ENCODE measurements around the gene ASB15.

ASB15 gene

GRCh38 chr7:123658023-123658422, 56.4 kb downstream of the ASB15 start:
- Histone ChIP-seq H4K20me1 (ENCODE audit: insufficient read depth, low read length, poor library complexity, severe bottlenecking) (no peaks in the 10 kb centered on the region), H3K9me3 (ENCODE audit: insufficient read depth, low read depth, low read length) (no peaks in the 10 kb centered on the region), H3K27me3 (ENCODE audit: insufficient read depth, low read length, poor library complexity, severe bottlenecking) (no peaks in the 10 kb centered on the region), H3K4me2 (ENCODE audit: low read depth, low read length, poor library complexity, severe bottlenecking) (no peak overlapping the region), H3K4me1 (ENCODE audit: insufficient read depth, low read length, poor library complexity, severe bottlenecking) (no peaks in the 10 kb centered on the region), H3K9me2 (replicated peaks; ENCODE audit: low read depth, low read length) (no peaks in the 10 kb centered on the region), H3K4me3 (ENCODE audit: low read length, poor library complexity, severe bottlenecking) (no peak overlapping the region), H3K36me3 (ENCODE audit: insufficient read depth, low read length) (no peaks in the 10 kb centered on the region), H3K9ac (ENCODE audit: low read depth, low read length, poor library complexity, severe bottlenecking) (no peak overlapping the region), H3F3A (ENCODE audit: low read depth) (no peaks in the 10 kb centered on the region), H3K79me2 (ENCODE audit: insufficient read depth, low read length) (no peaks in the 10 kb centered on the region), H2AFZ (ENCODE audit: low read length) (no peak overlapping the region)
- TF ChIP-seq, protein P1, sequence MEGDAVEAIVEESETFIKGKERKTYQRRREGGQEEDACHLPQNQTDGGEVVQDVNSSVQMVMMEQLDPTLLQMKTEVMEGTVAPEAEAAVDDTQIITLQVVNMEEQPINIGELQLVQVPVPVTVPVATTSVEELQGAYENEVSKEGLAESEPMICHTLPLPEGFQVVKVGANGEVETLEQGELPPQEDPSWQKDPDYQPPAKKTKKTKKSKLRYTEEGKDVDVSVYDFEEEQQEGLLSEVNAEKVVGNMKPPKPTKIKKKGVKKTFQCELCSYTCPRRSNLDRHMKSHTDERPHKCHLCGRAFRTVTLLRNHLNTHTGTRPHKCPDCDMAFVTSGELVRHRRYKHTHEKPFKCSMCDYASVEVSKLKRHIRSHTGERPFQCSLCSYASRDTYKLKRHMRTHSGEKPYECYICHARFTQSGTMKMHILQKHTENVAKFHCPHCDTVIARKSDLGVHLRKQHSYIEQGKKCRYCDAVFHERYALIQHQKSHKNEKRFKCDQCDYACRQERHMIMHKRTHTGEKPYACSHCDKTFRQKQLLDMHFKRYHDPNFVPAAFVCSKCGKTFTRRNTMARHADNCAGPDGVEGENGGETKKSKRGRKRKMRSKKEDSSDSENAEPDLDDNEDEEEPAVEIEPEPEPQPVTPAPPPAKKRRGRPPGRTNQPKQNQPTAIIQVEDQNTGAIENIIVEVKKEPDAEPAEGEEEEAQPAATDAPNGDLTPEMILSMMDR (conservative IDR thresholded peaks at IDR 0.05; ENCODE audit: low read length) = no peak
- TF ChIP-seq EZH2phosphoT487 (IDR thresholded peaks at IDR 0.05; ENCODE audit: borderline replicate concordance) = no peak

DNA sequence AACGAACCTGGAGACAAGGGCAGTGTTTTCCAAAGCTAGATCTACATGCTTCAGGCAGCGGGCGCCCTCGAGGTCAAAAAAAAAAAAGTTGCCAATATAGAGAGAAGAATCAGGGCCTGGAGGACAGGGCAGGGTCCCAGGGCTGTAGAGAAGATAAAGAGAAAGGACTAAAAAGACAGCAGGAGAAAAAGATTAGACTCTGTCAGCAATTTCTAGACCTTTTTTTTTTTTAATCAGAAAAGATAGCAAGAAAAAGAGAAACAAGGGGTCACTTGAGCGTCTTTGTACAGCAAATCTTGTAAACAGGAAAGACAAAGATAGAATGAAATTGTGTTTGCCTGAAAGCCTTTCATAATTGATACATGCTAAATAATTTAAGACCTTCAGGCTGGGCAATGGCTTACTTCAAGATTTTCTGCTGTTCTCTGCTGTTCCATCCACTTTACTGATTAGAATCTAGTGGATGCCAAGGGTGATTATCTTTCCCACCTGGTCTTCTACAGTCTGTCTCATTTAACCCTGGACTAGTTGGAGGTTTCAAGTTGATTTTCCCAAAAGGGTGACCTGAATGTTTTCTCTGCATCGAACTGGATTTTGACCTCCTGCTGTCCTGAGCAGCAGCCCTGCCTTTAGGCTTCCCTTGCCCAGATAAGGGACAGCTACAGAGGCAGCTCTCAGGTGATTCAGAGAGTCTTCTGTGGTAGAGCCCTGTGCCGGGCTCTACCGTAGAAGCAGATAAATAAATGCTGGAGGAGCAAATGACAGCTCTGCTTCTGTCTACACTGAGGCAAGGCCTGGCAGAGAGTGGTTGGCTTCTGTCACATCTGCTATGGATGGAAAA, 59.1 kb downstream of the ASB15 start:
- Histone ChIP-seq H3K4me1 (ENCODE audit: insufficient read depth, low read length, poor library complexity, severe bottlenecking) (no peaks in the 10 kb centered on the region), H3F3A (ENCODE audit: low read depth) (no peaks in the 10 kb centered on the region), H3K9ac (ENCODE audit: low read depth, low read length, poor library complexity, severe bottlenecking) (no peak overlapping the region), H3K79me2 (ENCODE audit: insufficient read depth, low read length) (no peaks in the 10 kb centered on the region), H3K4me2 (ENCODE audit: low read depth, low read length, poor library complexity, severe bottlenecking) (no peak overlapping the region), H4K20me1 (ENCODE audit: insufficient read depth, low read length, poor library complexity, severe bottlenecking) (no peaks in the 10 kb centered on the region), H2AFZ (ENCODE audit: low read length) (no peak overlapping the region), H3K9me3 (ENCODE audit: insufficient read depth, low read depth, low read length) (no peaks in the 10 kb centered on the region), H3K9me2 (replicated peaks; ENCODE audit: low read depth, low read length) (no peaks in the 10 kb centered on the region), H3K27me3 (ENCODE audit: insufficient read depth, low read length, poor library complexity, severe bottlenecking) (peaks cover 4% of the 10 kb centered on the region), H3K4me3 (ENCODE audit: low read length, poor library complexity, severe bottlenecking) (no peak overlapping the region), H3K36me3 (ENCODE audit: insufficient read depth, low read length) (no peaks in the 10 kb centered on the region)
- no peak for TF ChIP-seq EZH2phosphoT487 (IDR thresholded peaks at IDR 0.05; ENCODE audit: borderline replicate concordance)
- TF ChIP-seq, protein P1 (conservative IDR thresholded peaks at IDR 0.05; ENCODE audit: low read length) = no peak

GRCh38 chr7:123661765-123662164, 60.1 kb downstream of the ASB15 start:
- Histone ChIP-seq H3K79me2 (ENCODE audit: insufficient read depth, low read length) (no peaks in the 10 kb centered on the region), H3K4me1 (ENCODE audit: insufficient read depth, low read length, poor library complexity, severe bottlenecking) (no peaks in the 10 kb centered on the region), H3K4me2 (ENCODE audit: low read depth, low read length, poor library complexity, severe bottlenecking) (no peak overlapping the region), H2AFZ (ENCODE audit: low read length) (no peak overlapping the region), H3K9me3 (ENCODE audit: insufficient read depth, low read depth, low read length) (no peaks in the 10 kb centered on the region), H3K9ac (ENCODE audit: low read depth, low read length, poor library complexity, severe bottlenecking) (no peak overlapping the region), H3K36me3 (ENCODE audit: insufficient read depth, low read length) (no peaks in the 10 kb centered on the region), H3K27me3 (ENCODE audit: insufficient read depth, low read length, poor library complexity, severe bottlenecking) (peaks cover 4% of the 10 kb centered on the region), H3K9me2 (replicated peaks; ENCODE audit: low read depth, low read length) (no peaks in the 10 kb centered on the region), H4K20me1 (ENCODE audit: insufficient read depth, low read length, poor library complexity, severe bottlenecking) (no peaks in the 10 kb centered on the region), H3K4me3 (ENCODE audit: low read length, poor library complexity, severe bottlenecking) (no peak overlapping the region), H3F3A (ENCODE audit: low read depth) (no peaks in the 10 kb centered on the region)
- no peak for TF ChIP-seq EZH2phosphoT487 (IDR thresholded peaks at IDR 0.05; ENCODE audit: borderline replicate concordance)
- TF ChIP-seq, protein P1 (conservative IDR thresholded peaks at IDR 0.05; ENCODE audit: low read length) = no peak
